H1 (cell line): ENCODE results near the gene ROR1. TPM values are rescaled to one million over a fixed set of nuclear protein-coding genes. Genes with fewer than 3 reads are reported as not detected.

ENCODE experiments used
- CTCF ChIA-PET: fragments of 300-600 bp; sonication (Branson Sonifier 250); formaldehyde crosslinking; loops from one replicate; lab custom pipeline; 2021; ENCODE audit not compliant: partially characterized antibody; lab: Charles Lee
- POLR2A ChIA-PET: fragments of 300-600 bp; sonication (Branson Sonifier 250); formaldehyde crosslinking; loops from one replicate; lab custom pipeline; 2021; ENCODE audit warnings: inconsistent platforms; ENCODE audit not compliant: partially characterized antibody; lab: Charles Lee
- DNase-seq, 2 experiments: peaks; one replicate each; pipeline versions ENCODE4 v3.0.0 to v3.0.0-alpha.2; 2010 to 2022; ENCODE audit warnings: low spot score in 2 of 2, low read depth in 1 of 2, mixed read lengths in 1 of 2
- FAIRE-seq: peaks from 2 replicates; lab custom pipeline; 2011; peaks lifted over from hg19 to GRCh38; lab: Jason Lieb, UNC
- H2AFZ ChIP-seq: 2 replicates; pipeline ENCODE4 v1.8.1; 2012; ENCODE audit warnings: low read length, inconsistent platforms
- H2AK5ac ChIP-seq: 2 replicates; pipeline ENCODE4 v1.6.1; 2013; ENCODE audit warnings: low read depth, low read length
- H2BK120ac ChIP-seq: replicated peaks from 2 replicates; pipeline ENCODE3; 2013; ENCODE audit warnings: low read depth, low read length, inconsistent platforms
- H2BK12ac ChIP-seq: 2 replicates; pipeline ENCODE4 v1.6.1; 2013; ENCODE audit warnings: low read depth, low read length
- H2BK15ac ChIP-seq: 2 replicates; pipeline ENCODE4 v1.6.1; 2013; ENCODE audit warnings: low read length
- H2BK20ac ChIP-seq: 2 replicates; pipeline ENCODE4 v1.6.1; 2013; ENCODE audit warnings: low read length
- H2BK5ac ChIP-seq: 2 replicates; pipeline ENCODE4 v1.6.1; 2013; ENCODE audit warnings: low read depth, low read length
- H3K14ac ChIP-seq: 2 replicates; pipeline ENCODE4 v1.6.1; 2013; ENCODE audit warnings: inconsistent platforms; ENCODE audit not compliant: insufficient read length
- H3K18ac ChIP-seq: 2 replicates; pipeline ENCODE4 v1.6.1; 2013; ENCODE audit warnings: low read length; ENCODE audit errors: extremely low read depth
- H3K23ac ChIP-seq: 2 replicates; pipeline ENCODE4 v1.6.1; 2013; ENCODE audit warnings: inconsistent platforms; ENCODE audit not compliant: insufficient read length
- H3K23me2 ChIP-seq: 2 replicates; pipeline ENCODE4 v1.6.1; 2013; ENCODE audit warnings: low read depth, low read length
- H3K27ac ChIP-seq: 2 replicates; pipeline ENCODE4 v1.6.1; 2011; ENCODE audit warnings: low read depth, low read length, inconsistent platforms
- H3K27me3 ChIP-seq, 4 experiments: replicated peaks in 1 of 4; 1 replicate in 1 of 4; 2 replicates in 3 of 4; pipeline versions ENCODE4 v1.6.1 to v1.8.1; 2011 to 2013; ENCODE audit warnings: low read length in 3 of 4, mild to moderate bottlenecking in 3 of 4, inconsistent platforms in 2 of 4, mixed read lengths in 2 of 4, moderate library complexity in 1 of 4; ENCODE audit not compliant: control insufficient read depth in 3 of 4, insufficient read depth in 3 of 4; ENCODE audit errors: extremely low read depth in 1 of 4
- H3K36me3 ChIP-seq, 4 experiments: 2 replicates each; pipeline versions ENCODE4 v1.6.1 to v1.8.1; 2011 to 2013; ENCODE audit warnings: mild to moderate bottlenecking in 4 of 4, low read length in 3 of 4, moderate library complexity in 2 of 4, control low read depth in 1 of 4, inconsistent platforms in 1 of 4; ENCODE audit not compliant: insufficient read depth in 4 of 4, control insufficient read depth in 2 of 4
- H3K4ac ChIP-seq: replicated peaks from 2 replicates; pipeline ENCODE3; 2013; ENCODE audit warnings: low read length, low read depth, mixed read lengths, inconsistent platforms; ENCODE audit not compliant: insufficient read length
- H3K4me1 ChIP-seq, 4 experiments: replicated peaks in 1 of 4; 1 replicate in 1 of 4; 2 replicates in 3 of 4; pipeline versions ENCODE4 v1.6.1 to v1.8.1; 2011 to 2013; ENCODE audit warnings: low read length in 3 of 4, inconsistent platforms in 2 of 4, mixed read lengths in 1 of 4; ENCODE audit not compliant: insufficient read depth in 4 of 4, control insufficient read depth in 3 of 4
- H3K4me2 ChIP-seq, 2 experiments: 2 replicates each; pipeline versions ENCODE4 v1.6.1 to v1.8.1; 2011 to 2013; ENCODE audit warnings: low read depth in 2 of 2, low read length in 2 of 2, control low read depth in 1 of 2, inconsistent platforms in 1 of 2, mild to moderate bottlenecking in 1 of 2; ENCODE audit not compliant: insufficient read depth in 1 of 2
- H3K4me3 ChIP-seq, 4 experiments: fragments of 200-600, 300-600 bp in 1 of 4; sonication (generic), shearing (Covaris generic), sonication (Bioruptor Twin) in 1 of 4; 2 replicates each; pipeline versions ENCODE4 v1.5.1 to v1.8.1; 2011 to 2016; ENCODE audit warnings: low read length in 4 of 4, low read depth in 3 of 4, control low read depth in 2 of 4, inconsistent platforms in 2 of 4, mild to moderate bottlenecking in 2 of 4, mixed read lengths in 1 of 4, moderate library complexity in 1 of 4; ENCODE audit not compliant: insufficient read depth in 2 of 4; ENCODE audit errors: extremely low read depth in 1 of 4
- H3K56ac ChIP-seq: replicated peaks from 2 replicates; pipeline ENCODE3; 2013; ENCODE audit warnings: low read depth, mild to moderate bottlenecking, mixed read lengths, low read length, inconsistent platforms; ENCODE audit not compliant: insufficient read length
- H3K79me1 ChIP-seq: 2 replicates; pipeline ENCODE4 v1.6.1; 2013; ENCODE audit warnings: low read depth, low read length, control low read depth
- H3K79me2 ChIP-seq, 2 experiments: 2 replicates each; pipeline versions ENCODE4 v1.6.1 to v1.8.1; 2012 to 2013; ENCODE audit warnings: low read length in 2 of 2, mild to moderate bottlenecking in 2 of 2, inconsistent platforms in 1 of 2; ENCODE audit not compliant: insufficient read depth in 2 of 2, control insufficient read depth in 1 of 2
- H3K9ac ChIP-seq, 4 experiments: replicated peaks in 1 of 4; 1 replicate in 1 of 4; 2 replicates in 3 of 4; pipeline versions ENCODE4 v1.6.1 to v1.8.1; 2011 to 2013; ENCODE audit warnings: low read depth in 3 of 4, low read length in 3 of 4, control low read depth in 2 of 4, mild to moderate bottlenecking in 2 of 4, moderate library complexity in 2 of 4, inconsistent platforms in 1 of 4; ENCODE audit errors: extremely low read depth in 1 of 4
- H3K9me3 ChIP-seq, 2 experiments: 2 replicates each; pipeline versions ENCODE4 v1.6.1 to v1.8.1; 2012 to 2013; ENCODE audit warnings: mild to moderate bottlenecking in 2 of 2, moderate library complexity in 2 of 2, control low read depth in 1 of 2, inconsistent platforms in 1 of 2, low read depth in 1 of 2, low read length in 1 of 2, mixed read lengths in 1 of 2; ENCODE audit not compliant: insufficient read depth in 2 of 2
- H4K20me1 ChIP-seq, 2 experiments: replicated peaks in 1 of 2; 2 replicates each; pipeline versions ENCODE3 to v1.8.1; 2011 to 2013; ENCODE audit warnings: inconsistent platforms in 2 of 2, low read length in 2 of 2, mild to moderate bottlenecking in 1 of 2; ENCODE audit not compliant: insufficient read depth in 2 of 2, control insufficient read depth in 1 of 2
- H4K5ac ChIP-seq: 2 replicates; pipeline ENCODE4 v1.6.1; 2013; ENCODE audit warnings: low read length, low read depth, mixed read lengths, inconsistent platforms; ENCODE audit not compliant: insufficient read length
- H4K8ac ChIP-seq: 2 replicates; pipeline ENCODE4 v1.8.0; 2013; ENCODE audit warnings: mild to moderate bottlenecking, moderate library complexity, low read length, inconsistent platforms; ENCODE audit not compliant: insufficient read depth; ENCODE audit errors: extremely low read depth
- H4K91ac ChIP-seq: replicated peaks from 2 replicates; pipeline ENCODE3; 2013; ENCODE audit warnings: low read length, mixed read lengths, inconsistent platforms; ENCODE audit not compliant: insufficient read length
- ASH2L ChIP-seq: fragments of 200-600, 300-600 bp; sonication (generic); IDR thresholded peaks from one replicate; pipeline ENCODE4 v1.7.1; 2017; ENCODE audit warnings: low read length
- CBX8 ChIP-seq: fragments of 300-800, 300-1000 bp; sonication (generic); IDR thresholded peaks from 2 replicates; pipeline ENCODE4 v1.7.1; 2016; ENCODE audit warnings: low read depth, low read length, borderline replicate concordance
- CHD2 ChIP-seq: IDR thresholded peaks from 2 replicates; pipeline ENCODE4 v1.6.1; 2012; ENCODE audit warnings: low read length, improper control_type of control experiment
- SP1 ChIP-seq: IDR thresholded peaks from 2 replicates; pipeline ENCODE4 v1.6.1; 2011; ENCODE audit warnings: low read depth, low read length
- SP4 ChIP-seq: IDR thresholded peaks from 2 replicates; pipeline ENCODE4 v1.6.1; 2012; ENCODE audit warnings: low read length, inconsistent platforms
- ZNF274 ChIP-seq: IDR thresholded peaks from 2 replicates; pipeline ENCODE4 v1.7.0; 2012; ENCODE audit warnings: low read length, borderline replicate concordance; ENCODE audit errors: extremely low read depth
- WGBS, 2 experiments: shearing (Covaris generic) in 1 of 2; methylation state at CpG; one replicate each; pipeline versions ENCODE4 v1.1.6 to v1.1.7; 2013 to 2015; ENCODE audit warnings: low lambda C conversion rate in 2 of 2, mixed read lengths in 2 of 2, inconsistent platforms in 1 of 2, low coverage in 1 of 2, missing lambda C conversion rate in 1 of 2; ENCODE audit not compliant: insufficient replicate concordance in 2 of 2, insufficient coverage in 1 of 2, insufficient read length in 1 of 2; ENCODE audit errors: extremely low coverage in 1 of 2, missing lambda C conversion rate in 1 of 2; 5-methylcytosine and 5-hydroxymethylcytosine counted together
- polyA plus RNA-seq, 7 experiments: library from polyadenylated mRNA; depleted of rRNA in 3 of 7; stranded (reverse) in 5 of 7; unstranded in 2 of 7; fragments of >200 nt in 5 of 7; fragments of 200-250 nt in 2 of 7; gene quantifications; 1 replicate in 5 of 7; 2 replicates in 1 of 7; 4 replicates in 1 of 7; pipeline versions ENCODE4 v1.2.1 to v1.2.3, GENCODE V29; 2011 to 2013; ENCODE audit warnings: missing spikeins in 2 of 7, mixed read lengths in 2 of 7
- total RNA-seq: library from RNA; stranded (reverse); fragmentation: NEBNext Ultra II Directional; extraction: Animal tissue kit (Norgen Biotek cat#: 25700); gene quantifications from 2 replicates; pipeline ENCODE4 v1.2.1, GENCODE V29; 2021

The ROR1 gene
- total and polyA plus RNA-seq, 2 of the 8 experiments (the other 6 are each of a cell fraction or from before 2014, with no cell fraction given) = 33.6 to 73.6 TPM

DNA sequence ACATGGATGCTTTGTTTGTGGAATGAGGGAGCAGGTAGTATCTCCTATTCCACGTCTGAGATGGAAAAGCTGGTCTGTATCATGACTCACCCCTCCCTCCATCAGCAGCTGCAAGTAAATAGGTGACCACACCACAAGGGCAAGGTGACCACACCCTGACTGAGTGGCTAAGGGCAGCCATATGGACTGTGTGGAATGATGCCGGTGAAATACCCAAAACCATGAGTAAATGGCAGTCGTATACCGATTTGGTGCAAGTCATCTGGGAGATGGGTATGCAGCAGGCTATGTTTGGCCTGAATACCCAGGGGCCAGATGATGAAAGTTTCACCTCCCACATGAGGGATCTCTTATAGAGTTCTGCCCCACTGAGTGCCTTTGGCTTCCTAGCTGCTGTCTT lies 413.8 kb downstream of the ROR1 start:
- Histone ChIP-seq H4K5ac (no peak overlapping the region), H4K20me1 (peaks cover 0 to 2% of the 10 kb centered on the region in 2 experiments), H3K27me3 (no peaks in the 10 kb centered on the region), H3K4ac (no peak overlapping the region), H2AK5ac (no peak overlapping the region), H3K23me2 (no peaks in the 10 kb centered on the region), H3K79me2 (no peaks in the 10 kb centered on the region), H3K4me2 (no peak overlapping the region), H2AFZ (no peak overlapping the region)
- CTCF ChIA-PET = interaction anchor here (0.9 kb wide), 1 partner anchor 50 kb away, joined by 4 read pairs; no protein-coding TSS in a partner anchor
- POLR2A ChIA-PET = no interaction called here
- WGBS, 2 experiments = 91% methylated on average over 4 of the region's 4 CpGs; no CpG with 5 or more reads in 1 of the 2 experiments
- FAIRE-seq = no peak
- TF ChIP-seq ASH2L (no peak), ZNF274 (no peak), CBX8 (no peak), SP1 (no peak), CHD2 (no peak), SP4 (no peak)
- TF ChIP-seq, all 59 proteins: peak for 0
- Histone ChIP-seq H2BK20ac (no peak overlapping the region), H2BK120ac (no peak overlapping the region), H3K14ac (no peak overlapping the region), H3K36me3 (no peaks in the 10 kb centered on the region), H3K4me3 (no peak overlapping the region), H3K23ac (no peak overlapping the region), H2BK5ac (no peak overlapping the region), H3K27ac (no peak overlapping the region), H2BK15ac (no peak overlapping the region), H3K18ac (no peak overlapping the region), H3K4me1 (0 out of 7 replicates have a peak, but pooled peaks cover 0 to 2% (median 0%) of the 10 kb centered on the region in 4 experiments), H3K9me3 (no peaks in the 10 kb centered on the region; a peak in 1 of 4 replicates), H4K8ac (no peak overlapping the region; the same call in 1 of the 2 replicates), H2BK12ac (0 out of 2 replicates have a peak overlapping the region, but pooled peaks have one; percentile 19), H4K91ac (no peak overlapping the region), H3K56ac (no peak overlapping the region), H3K9ac (no peak overlapping the region), H3K79me1 (no peaks in the 10 kb centered on the region)
- DNase-seq = no peak
